ENCODE data around the gene ZNF708.
"Not testable (repeated sequence)": the region's sequence is repeated elsewhere in the genome, so short reads cannot be mapped to it uniquely, and the experiment has no call there.

The ZNF708 gene

DNA sequence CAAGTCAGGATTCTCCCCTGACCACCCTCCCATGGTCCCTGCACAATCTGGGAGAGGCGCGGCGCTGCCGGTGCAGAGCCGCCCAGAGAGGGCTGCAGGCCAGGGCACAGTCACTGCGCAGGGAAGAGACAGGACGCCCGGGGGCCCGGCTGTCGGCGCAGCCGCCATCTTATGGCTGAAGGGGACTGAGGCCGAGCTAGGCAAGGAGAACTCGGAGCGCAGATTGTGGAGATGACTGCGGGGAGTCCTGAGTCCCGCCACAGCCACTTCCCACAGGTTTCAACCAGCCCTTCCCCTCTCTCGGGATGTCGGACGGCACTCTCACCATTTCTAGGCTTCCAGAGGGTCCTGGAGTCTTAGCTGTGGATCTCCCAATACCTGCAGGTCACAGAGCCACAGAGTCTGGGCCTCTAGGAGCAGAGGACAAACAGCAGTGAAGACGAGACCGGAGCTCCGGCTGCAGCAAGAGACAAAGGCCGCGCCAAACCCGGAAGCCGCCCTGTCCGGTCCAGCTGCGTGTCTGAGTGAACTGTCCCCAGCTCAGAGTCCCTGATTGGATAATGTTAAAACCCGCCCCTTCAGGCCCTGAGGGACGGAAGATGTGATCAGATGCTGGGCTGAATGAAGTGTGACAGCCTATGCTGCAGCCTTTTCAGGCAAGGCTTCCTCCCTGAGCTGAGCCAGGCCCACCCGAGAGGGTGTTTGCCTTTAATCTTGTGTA lies at the start of gene ZNF708:
Gene ZNF708, minus strand, starts transcription at position 526 of the 721 bp plus-strand sequence. Its CDS starts 198 bp downstream, at position 328.
- in situ Hi-C loops (cut with MboI; ENCODE audit: low sequenced_read_pairs) = no loop called here

DNA sequence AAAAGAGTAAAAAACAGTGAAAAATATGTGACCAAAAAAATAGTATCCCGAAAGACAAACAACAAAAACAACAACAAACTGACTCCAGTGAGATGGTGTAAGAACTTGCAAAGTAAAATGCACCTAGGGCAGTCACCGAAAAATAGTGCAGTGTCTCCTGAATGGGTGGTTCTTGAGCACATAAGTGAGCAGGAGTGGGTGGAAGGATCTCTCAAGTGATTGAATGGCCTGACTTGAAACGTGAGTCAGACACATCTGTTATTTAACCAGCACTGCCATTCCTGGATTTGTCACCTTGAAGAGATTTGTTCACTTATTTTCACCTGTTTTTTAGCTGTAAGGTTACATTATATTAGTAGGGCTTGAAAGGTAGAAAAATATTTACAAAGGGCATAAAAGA lies 33.1 kb upstream of the ZNF708 start:
- in situ Hi-C loops (cut with MboI; ENCODE audit: low sequenced_read_pairs) = no loop called here

DNA sequence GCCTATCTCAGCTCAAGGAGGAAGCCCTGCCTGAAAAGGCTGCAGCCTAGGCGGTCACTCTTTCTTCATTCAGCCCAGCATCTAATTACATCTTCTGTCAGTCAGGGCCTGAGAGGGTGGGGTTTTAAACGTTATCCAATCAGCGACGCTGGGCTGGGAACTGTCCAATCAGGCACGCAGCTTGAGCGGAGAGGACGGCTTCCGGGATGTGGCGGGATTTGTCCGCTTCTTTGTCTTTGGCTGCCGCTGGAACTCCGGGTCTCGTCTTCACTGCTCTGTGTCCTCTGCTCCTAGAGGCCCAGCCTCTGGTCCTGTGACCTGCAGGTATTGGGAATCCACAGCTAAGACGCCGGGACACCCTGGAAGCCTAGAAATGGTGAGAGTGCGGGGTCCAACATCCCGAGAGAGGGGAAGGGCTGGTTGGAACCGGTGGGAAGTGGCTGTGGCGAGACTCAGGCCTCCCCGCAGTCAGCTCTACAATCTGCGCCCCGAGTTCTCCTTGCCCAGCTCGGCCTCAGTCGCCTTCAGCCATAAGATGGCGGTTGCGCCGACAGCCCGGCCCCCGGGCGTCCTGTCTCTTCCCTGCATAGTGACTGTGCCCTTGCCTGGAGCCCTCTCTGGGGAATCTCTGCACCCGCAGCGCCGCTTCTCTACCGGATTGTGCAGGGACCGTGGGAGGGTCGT lies 29.7 kb upstream of the ZNF708 start, which contains the start of gene ZNF738:
Gene ZNF738, plus strand, starts transcription at position 233 of the 684 bp plus-strand sequence. Its CDS starts 141 bp downstream, at position 374.
- in situ Hi-C loops (cut with MboI; ENCODE audit: low sequenced_read_pairs) = no loop called here

DNA sequence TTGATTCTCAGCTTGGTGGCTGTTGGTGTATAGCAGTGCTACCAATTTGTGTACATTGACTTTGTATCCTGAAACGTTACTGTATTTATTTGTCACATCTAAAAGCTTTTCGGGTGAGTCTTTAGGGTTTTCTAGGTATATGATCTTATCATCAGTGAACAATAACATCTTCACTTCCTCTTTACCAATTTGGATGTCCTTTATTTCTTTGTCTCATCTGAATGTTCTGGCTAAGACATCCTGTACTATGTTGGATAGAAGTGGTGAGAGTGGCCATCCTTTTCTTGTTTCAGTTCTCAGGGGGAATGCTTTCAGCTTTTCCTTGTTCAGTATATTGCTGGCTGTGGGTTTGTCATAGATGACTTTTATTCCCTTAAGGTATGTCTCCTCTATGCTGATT lies 23.6 kb upstream of the ZNF708 start:
- in situ Hi-C loops (cut with MboI; ENCODE audit: low sequenced_read_pairs) = no loop called here

DNA sequence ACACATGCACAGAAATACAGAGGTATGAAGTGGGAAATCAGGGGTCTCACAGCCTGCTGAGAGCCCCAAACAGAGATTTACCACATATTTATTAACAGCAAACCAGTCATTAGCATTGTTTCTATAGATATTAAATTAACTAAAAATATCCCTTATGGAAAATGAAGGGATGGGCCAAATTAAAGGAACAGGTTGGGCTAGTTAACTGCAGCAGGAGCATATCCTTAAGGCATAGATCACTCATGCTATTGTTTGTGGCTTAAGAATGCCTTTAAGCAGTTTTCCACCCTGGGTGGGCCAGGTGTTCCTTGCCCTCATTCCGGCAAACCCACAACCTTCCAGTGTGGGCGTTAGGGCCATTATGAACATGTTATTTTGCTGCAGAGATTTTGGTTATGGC lies 15.6 kb upstream of the ZNF708 start:
- in situ Hi-C loops (cut with MboI; ENCODE audit: low sequenced_read_pairs) = not testable (repeated sequence)

DNA sequence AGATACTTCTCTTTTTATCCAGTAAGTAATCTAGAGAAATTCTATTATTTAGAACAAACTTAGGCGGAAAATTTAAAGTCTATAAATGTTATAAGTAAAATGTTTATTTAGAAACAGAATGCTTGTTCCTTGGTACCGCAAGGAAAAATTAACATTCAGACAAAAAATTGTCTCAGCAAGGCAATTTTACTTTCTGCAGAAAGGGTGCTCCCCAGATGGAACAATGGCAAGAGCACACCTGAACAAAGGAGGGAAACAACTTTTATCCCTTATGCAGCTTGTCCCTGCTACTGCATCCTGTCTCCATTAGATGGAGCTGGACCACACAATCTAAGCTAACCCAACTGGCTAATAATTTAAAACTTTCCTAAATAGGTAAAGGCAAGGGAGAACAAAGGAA lies 6.5 kb upstream of the ZNF708 start:
- in situ Hi-C loops (cut with MboI; ENCODE audit: low sequenced_read_pairs) = no loop called here

DNA sequence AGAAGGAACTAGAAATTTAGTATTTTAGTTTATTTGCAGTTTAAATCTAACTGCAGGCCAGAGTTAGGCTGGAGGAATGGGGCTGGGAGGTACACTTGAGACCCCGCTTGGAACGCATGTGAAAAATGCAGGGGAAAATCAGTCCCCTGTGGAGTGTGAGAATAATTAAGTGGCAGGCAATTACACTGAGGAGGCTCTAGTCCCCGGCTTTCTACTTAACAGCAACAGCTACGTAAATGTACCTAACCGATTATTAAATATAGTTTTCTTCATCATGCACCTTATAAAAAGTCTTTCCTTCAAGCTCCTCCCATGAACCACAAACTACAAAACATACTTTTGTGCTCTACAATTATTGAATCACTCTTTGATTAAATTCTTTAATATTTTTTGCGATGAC lies 804 bp downstream of the ZNF708 start:
- in situ Hi-C loops (cut with MboI; ENCODE audit: low sequenced_read_pairs) = no loop called here

DNA sequence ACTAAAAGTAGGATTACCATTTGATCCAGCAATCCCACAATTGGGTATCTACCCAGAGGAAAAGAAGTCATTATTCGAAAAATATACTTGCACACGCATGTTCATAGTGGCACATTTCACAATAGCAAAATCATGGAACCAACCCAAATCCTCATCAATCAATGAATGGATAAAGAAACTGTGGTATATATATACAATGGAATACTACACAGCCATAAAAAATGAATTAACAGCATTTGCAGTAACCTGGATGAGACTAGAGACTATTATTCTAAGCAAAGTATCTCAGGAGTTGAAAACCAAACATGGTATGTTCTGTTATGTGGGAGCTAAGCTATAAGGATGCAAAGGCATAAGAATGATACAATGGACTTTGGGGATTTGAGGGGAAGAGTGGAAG lies 3.0 kb downstream of the ZNF708 start:
- in situ Hi-C loops (cut with MboI; ENCODE audit: low sequenced_read_pairs) = no loop called here

DNA sequence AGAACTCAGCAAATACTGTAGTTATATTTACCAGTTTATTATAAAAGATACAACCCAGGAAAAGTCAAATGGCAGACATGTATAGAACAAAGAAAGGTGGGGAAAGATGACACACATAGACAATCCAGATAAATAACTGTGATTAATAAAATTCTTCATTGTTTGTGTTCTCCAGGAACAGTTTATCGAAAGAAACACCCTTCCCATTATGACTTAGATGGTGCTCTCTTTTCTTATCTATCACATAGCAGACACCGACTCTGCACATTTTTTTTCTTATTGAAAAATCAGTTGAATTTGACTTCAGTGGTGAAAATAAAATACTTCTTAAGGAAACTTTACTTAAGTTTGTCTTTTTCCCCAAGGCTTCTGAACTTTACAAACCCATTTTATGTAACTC lies 6.2 kb downstream of the ZNF708 start:
- in situ Hi-C loops (cut with MboI; ENCODE audit: low sequenced_read_pairs) = no loop called here

DNA sequence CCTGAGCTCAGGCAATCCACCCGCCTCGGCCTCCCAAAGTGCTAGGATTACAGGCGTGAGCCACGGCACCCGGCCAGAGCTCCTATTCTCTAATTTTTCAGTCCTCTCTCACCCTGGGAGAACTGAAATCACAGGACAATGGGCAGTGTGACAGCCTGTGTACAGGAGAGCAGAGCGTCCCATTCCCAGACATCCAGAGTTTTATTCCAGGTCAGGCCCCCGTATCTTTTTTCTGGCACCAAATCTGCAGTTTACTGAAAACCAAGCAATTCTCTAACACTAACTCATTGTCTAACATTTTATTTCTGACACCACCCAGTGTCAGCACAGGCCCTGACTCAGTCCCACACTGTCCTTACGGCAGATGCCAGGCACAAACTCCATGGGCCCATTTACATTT lies 6.7 kb downstream of the ZNF708 start:
- in situ Hi-C loops (cut with MboI; ENCODE audit: low sequenced_read_pairs) = no loop called here

DNA sequence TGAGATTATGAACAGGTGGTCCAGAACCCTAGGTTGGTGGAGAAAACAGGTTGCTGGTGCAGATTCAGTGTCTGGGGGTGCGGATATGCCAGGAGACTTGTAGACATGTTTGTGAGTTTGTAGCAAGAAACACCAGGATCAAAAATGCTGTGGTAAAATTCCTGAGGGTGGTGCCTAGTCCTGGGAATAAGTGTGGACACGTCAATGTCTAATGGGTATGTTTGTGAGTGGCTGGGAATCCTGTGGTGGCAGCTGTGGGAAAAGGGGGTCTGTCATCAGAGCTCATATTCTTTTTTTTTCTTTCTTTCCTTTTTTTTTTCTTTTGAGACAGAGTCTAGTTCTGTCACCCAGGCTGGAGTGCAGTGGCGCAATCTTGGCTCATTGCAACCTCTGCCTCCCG lies 7.2 kb downstream of the ZNF708 start:
- in situ Hi-C loops (cut with MboI; ENCODE audit: low sequenced_read_pairs) = no loop called here

DNA sequence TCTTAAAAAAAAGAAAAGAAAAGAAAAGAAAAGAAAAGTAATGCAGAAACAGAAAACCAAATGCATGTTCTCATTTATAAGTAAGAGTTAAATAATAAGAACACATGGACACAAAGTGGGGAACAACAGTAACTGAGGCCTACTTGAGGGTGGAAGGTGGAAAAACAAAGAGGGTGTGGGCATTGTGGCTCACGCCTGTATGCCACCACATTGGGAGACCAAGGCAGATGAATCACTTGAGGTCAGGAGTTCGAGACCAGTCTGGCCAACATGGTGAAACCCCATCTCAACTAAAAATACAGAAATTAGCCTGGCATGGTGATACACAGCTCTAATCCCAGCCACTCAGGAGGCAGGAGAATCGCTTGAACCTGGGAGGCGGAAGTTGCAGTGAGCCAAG lies 8.1 kb downstream of the ZNF708 start:
- in situ Hi-C loops (cut with MboI; ENCODE audit: low sequenced_read_pairs) = no loop called here

DNA sequence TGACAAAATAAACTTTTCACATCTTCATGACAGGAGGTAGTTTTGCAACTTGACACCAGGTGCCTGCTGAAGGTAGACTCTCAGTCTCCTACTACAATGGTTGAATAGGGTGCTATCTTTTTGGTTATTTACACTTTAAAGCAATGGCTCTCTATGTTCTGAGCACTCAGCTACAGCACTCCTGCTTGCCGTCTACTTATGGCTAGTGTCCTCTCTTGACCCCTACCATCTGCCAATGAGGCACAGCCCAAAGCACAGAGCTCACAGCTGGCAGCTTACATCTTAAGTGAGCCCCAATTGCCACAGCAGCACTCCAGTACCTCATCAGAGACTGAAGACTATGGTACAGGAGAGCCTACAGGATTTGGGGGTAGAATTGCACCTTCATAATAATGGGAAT lies 11.4 kb downstream of the ZNF708 start:
- in situ Hi-C loops (cut with MboI; ENCODE audit: low sequenced_read_pairs) = no loop called here

DNA sequence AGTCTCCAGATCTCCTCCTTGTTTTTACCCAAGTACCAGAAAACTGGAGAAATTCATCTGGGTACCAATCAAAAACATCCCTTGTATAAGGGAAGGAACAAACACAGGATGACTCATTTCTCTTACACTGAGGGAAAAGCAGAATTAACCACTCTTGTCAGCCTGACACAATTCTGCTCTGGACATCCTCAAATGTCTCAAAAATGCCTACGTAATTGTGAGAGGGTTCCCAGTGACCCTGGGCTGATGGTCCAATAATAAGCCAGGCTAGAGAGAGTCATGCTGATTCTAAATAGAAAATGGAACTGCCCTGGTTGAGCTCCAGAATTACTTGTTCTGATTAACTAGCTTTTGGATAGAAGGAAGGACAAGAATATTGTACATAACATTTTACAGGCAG lies 14.5 kb downstream of the ZNF708 start:
- in situ Hi-C loops (cut with MboI; ENCODE audit: low sequenced_read_pairs) = no loop called here

DNA sequence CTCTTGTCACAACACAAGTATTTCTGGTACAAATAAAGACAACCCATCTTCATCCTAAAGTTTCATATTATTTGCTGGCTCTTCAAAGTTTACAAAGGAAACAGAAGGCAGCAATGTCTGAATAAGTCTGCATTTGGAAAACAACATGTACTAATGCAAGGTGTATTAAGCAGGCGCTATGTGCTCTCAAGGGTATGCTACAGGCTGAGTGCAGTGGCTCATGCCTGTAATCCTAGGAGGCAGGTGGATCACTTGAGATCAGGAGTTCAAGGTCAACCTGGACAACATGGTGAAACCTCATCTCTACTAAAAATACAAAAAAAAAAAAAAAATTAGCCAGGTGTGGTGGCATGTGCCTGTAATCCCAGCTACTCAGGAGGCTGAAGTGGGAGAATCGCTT lies 16.4 kb downstream of the ZNF708 start:
- in situ Hi-C loops (cut with MboI; ENCODE audit: low sequenced_read_pairs) = not testable (repeated sequence)

DNA sequence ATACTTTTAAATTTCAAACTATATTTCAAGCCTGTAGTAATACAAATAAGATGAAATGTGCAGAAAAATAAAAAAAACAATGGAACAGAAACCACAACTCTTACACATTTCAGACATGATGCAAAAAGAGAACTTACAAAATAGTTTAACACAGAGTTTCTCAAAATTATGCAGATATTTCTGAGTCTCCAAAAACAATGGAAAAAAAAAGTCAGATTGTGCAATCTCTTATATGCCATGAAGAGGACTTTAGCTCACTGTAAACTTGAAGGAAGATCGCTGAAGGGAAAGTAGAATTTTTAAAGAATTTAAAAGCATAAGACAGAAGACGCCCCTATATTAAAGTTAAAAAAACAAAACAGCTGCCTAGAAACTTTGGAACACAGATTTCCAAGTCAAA lies 20.4 kb downstream of the ZNF708 start:
- in situ Hi-C loops (cut with MboI; ENCODE audit: low sequenced_read_pairs) = no loop called here

DNA sequence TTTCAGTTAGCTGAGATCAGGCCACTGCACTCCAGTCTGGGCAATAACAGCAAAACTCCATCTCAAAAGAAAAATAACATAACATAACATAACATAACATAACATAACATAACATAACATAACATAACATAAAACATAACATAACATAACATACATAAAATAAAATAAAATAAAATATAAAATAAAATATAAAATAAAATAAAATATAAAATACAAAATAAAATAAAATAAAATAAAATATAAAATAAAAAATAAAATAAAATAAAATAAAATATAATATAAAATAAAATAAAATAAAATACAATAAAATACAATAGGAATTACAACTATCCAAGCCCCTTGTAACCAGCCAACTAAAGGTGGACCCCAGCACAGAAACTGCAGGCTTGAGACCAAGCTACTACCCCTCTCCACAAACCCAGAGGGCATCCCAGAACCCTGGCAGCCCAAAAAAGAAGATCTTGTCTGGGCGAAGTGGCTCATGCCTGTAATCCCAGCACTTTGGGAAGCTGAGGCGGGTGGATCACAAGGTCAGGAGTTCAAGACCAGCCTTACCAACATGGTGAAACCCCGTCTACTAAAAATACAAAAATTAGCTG lies 22.2 kb downstream of the ZNF708 start:
- in situ Hi-C loops (cut with MboI; ENCODE audit: low sequenced_read_pairs) = not testable (repeated sequence)

DNA sequence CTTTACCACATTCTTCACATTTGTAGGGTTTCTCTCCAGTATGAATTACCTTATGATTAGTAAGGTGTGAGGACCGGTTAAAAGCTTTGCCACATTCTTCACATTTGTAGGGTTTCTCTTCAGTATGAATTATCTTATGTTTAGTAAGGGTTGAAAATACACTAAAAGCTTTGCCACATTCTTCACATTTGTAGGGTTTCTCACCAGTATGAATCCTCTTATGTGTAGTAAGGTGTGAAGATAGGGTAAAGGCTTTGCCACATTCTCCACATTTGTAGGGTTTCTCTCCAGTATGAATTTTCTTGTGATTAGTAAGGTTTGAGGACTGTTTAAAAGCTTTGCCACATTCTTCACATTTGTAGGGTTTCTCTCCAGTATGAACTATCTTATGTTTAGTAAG lies 35.4 kb downstream of the ZNF708 start:
- in situ Hi-C loops (cut with MboI; ENCODE audit: low sequenced_read_pairs) = not testable (repeated sequence)

DNA sequence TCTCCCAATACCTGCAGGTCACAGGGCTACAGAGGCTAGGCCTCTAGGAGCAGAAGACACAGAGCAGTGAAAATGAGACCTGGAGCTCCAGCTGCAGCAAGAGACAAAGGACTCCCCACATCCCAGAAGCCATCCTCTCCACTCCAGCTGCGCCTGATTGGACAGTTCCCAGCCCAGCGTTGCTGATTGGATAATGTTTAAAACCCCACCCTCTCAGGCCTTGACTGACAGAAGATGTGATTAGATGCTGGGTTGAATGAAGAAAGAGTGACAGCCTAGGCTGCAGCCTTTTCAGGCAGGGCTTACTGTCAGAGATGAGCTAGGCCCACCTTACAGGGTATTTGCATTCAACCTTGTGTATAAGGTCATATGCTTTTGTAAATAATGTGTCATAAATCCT lies 59.4 kb downstream of the ZNF708 start:
- in situ Hi-C loops (cut with MboI; ENCODE audit: low sequenced_read_pairs) = no loop called here

DNA sequence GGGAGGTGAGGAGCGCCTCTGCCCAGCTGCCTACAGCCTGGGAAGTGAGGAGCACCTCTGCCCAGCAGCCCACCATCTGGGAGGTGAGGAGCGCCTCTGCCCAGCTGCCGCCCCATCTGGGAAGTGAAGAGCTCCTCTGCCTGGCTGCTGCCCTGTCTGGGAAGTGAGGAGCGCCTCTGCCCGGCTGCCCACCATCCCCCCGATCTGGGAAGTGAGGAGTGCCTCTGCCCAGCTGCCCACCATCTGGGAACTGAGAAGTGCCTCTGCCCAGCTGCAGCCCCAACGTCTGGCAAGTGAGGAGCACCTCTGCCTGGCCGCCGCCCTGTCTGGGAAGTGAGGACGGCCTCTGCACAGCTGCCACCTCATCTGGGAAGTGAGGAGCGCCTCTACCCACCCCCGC lies 64.3 kb downstream of the ZNF708 start:
- in situ Hi-C loops (cut with MboI; ENCODE audit: low sequenced_read_pairs) = no loop called here

DNA sequence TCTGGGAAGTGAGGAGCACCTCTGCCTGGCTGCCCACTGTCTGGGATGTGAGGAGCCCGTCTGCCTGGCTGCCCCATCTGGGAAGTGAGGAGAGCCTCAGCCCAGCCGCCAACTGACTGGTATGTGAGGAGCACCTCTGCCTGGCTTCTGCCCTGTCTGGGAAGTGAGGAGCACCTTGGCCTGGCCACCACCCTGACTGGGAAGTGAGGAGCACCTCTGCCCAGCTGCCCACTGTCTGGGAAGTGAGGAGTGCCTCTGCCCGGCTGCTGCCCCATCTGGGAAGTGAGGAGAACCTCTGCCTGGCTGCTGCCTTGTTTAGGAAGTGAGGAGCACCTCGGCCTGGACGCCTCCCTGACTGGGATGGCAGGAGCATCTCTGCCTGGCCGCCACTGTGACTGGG lies 64.8 kb downstream of the ZNF708 start:
- in situ Hi-C loops (cut with MboI; ENCODE audit: low sequenced_read_pairs) = no loop called here

DNA sequence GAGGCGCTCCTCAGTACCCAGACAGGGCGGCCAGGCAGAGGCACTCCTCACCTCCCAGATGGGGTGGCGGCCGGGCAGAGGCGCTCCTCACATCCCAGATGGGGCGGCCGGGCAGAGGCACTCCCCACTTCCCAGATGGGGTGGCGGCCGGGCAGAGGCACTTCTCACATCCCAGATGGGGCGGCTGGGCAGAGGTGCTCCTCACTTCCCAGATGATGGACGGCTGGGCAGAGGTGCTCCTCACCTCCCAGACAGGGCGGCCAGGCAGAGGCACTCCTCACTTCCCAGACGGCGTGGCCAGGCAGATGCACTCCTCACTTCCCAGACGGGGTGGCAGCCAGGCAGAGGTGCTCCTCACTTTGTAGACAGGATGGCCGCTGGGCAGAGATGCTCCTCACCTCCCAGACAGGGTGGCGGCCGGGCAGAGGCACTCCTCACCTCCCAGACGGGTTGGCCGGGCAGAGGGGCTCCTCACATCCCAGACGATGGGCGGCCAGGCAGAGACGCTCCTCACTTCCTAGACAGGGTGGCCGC lies 68.3 kb downstream of the ZNF708 start:
- in situ Hi-C loops (cut with MboI; ENCODE audit: low sequenced_read_pairs) = not testable (repeated sequence)

Data from HL-60/S4 (cell line).